Spleen (tissue), 7 donors: ENCODE results near the gene ATF4.

Experiments used
- POLR2A ChIP-seq, 3 donors: fragments of 450-650 bp; IDR thresholded peaks; one replicate each; pipeline ENCODE4 v1.5.1; 2017; ENCODE audit warnings: antibody characterized with exemption in 3 of 3, mild to moderate bottlenecking in 1 of 3
- TF ChIP-seq, protein P1 (sequence below), 11 experiments: fragments of 200-600 bp in 7 of 11; fragments of 450-650 bp in 4 of 11; sonication (generic) in 4 of 11; IDR thresholded peaks in 8 of 11; conservative IDR thresholded peaks in 3 of 11; 1 replicate in 7 of 11; 2 replicates in 4 of 11; pipeline versions ENCODE4 v1.4.0 to v1.8.0; 2016 to 2021; ENCODE audit warnings: antibody characterized with exemption in 11 of 11, inconsistent platforms in 4 of 11, mild to moderate bottlenecking in 1 of 11
- donor health status: DM: no; HTN: no; CAD: no; lungs with moderate emphysema.
- donor health status: DM: no; HTN: no; CAD: no.
- donor health status: DM: no; HTN: no; CAD: no.

DNA sequence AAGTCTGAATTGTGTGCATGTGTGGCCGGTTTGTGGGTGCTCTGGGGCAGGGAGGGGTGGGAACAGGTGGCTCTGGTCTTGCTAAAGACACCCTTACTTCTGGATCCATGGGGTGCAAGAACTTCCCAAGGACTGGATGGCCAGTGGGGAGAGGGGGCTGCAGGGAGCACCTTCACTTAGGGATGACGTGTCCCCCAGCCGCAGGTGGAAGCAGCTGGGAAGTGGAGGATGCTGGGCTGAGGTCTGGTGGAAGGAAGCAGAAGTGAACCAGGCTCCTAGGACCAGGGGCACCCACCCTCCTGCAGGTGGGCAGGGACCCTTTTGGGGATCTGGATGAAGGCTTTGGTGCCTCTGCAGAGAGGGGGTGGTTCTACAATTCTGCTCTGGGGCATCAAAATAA is 28.2 kb upstream of the ATF4 start:
- TF ChIP-seq, protein P1, sequence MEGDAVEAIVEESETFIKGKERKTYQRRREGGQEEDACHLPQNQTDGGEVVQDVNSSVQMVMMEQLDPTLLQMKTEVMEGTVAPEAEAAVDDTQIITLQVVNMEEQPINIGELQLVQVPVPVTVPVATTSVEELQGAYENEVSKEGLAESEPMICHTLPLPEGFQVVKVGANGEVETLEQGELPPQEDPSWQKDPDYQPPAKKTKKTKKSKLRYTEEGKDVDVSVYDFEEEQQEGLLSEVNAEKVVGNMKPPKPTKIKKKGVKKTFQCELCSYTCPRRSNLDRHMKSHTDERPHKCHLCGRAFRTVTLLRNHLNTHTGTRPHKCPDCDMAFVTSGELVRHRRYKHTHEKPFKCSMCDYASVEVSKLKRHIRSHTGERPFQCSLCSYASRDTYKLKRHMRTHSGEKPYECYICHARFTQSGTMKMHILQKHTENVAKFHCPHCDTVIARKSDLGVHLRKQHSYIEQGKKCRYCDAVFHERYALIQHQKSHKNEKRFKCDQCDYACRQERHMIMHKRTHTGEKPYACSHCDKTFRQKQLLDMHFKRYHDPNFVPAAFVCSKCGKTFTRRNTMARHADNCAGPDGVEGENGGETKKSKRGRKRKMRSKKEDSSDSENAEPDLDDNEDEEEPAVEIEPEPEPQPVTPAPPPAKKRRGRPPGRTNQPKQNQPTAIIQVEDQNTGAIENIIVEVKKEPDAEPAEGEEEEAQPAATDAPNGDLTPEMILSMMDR (IDR thresholded peaks at IDR 0.05 in 8 of 11, conservative IDR thresholded peaks at IDR 0.05 in 3 of 11), result no peak
- no peak for TF ChIP-seq POLR2A (IDR thresholded peaks at IDR 0.05)
